Endothelial cell of umbilical vein (primary cell): Measurements from ENCODE around the gene ERI2. TPM values are rescaled to one million over a fixed set of nuclear protein-coding genes. Genes with fewer than 3 reads are reported as not detected.

Source experiments
- BruUV-seq: library from RNA; stranded (reverse); fragments of 400-500 nt; replicated peaks from 2 replicates; lab custom pipeline; 2021; lab: Mats Ljungman, UMichigan
- CTCF ChIA-PET: fragments of 300-600, 350-600 bp; sonication (Branson Sonifier 250); formaldehyde crosslinking; loops from one replicate; lab custom pipeline; 2021; ENCODE audit warnings: antibody characterized with exemption, inconsistent platforms; lab: Charles Lee
- POLR2A ChIA-PET: fragments of 300-600, 350-600 bp; sonication (Branson Sonifier 250); formaldehyde crosslinking; loops from one replicate; lab custom pipeline; 2021; ENCODE audit warnings: antibody characterized with exemption, inconsistent platforms; lab: Charles Lee
- DNase-seq: peaks from one replicate; pipeline ENCODE4 v3.0.0-alpha.2; 2011; ENCODE audit warnings: low read depth, low spot score
- FAIRE-seq: peaks from 2 replicates; lab custom pipeline; 2011; peaks lifted over from hg19 to GRCh38; lab: Jason Lieb, UNC
- H2AFZ ChIP-seq: 2 replicates; pipeline ENCODE4 v1.6.0; 2012; ENCODE audit warnings: low read depth, low read length, control low read depth, inconsistent platforms
- H3K27ac ChIP-seq: 2 replicates; pipeline ENCODE4 v1.5.1; 2011; ENCODE audit warnings: low read depth, mild to moderate bottlenecking, control low read depth, low read length, moderate library complexity; ENCODE audit not compliant: insufficient read depth
- H3K27me3 ChIP-seq, 2 experiments: 2 replicates each; pipeline versions ENCODE4 v1.6.0 to v1.6.1; 2011; ENCODE audit warnings: low read length in 2 of 2, mixed read lengths in 1 of 2; ENCODE audit not compliant: control insufficient read depth in 2 of 2, insufficient read depth in 2 of 2
- H3K36me3 ChIP-seq, 2 experiments: 2 replicates in 1 of 2; 3 replicates in 1 of 2; pipeline ENCODE4 v1.5.1; 2011; ENCODE audit warnings: low read length in 2 of 2, mild to moderate bottlenecking in 1 of 2, moderate library complexity in 1 of 2; ENCODE audit not compliant: control insufficient read depth in 2 of 2, insufficient read depth in 2 of 2; ENCODE audit errors: extremely low read depth in 1 of 2
- H3K4me1 ChIP-seq: 3 replicates; pipeline ENCODE4 v1.5.1; 2011; ENCODE audit warnings: mild to moderate bottlenecking, low read length; ENCODE audit not compliant: control insufficient read depth, insufficient read depth; ENCODE audit errors: extremely low read depth
- H3K4me2 ChIP-seq: 2 replicates; pipeline ENCODE4 v1.6.1; 2011; ENCODE audit warnings: low read length, control low read depth, mixed read lengths; ENCODE audit not compliant: insufficient read depth
- H3K4me3 ChIP-seq, 3 experiments: fragments of 200-600 bp in 1 of 3; sonication (generic), shearing (Covaris generic) in 1 of 3; replicated peaks in 1 of 3; 2 replicates each; pipeline ENCODE4 v1.5.1; 2011 to 2016; ENCODE audit warnings: control low read depth in 3 of 3, low read length in 3 of 3, mild to moderate bottlenecking in 2 of 3, inconsistent platforms in 1 of 3, low read depth in 1 of 3, moderate library complexity in 1 of 3; ENCODE audit not compliant: insufficient read depth in 1 of 3
- H3K79me2 ChIP-seq: 2 replicates; pipeline ENCODE4 v1.6.0; 2012; ENCODE audit warnings: low read length, inconsistent platforms; ENCODE audit not compliant: control insufficient read depth, insufficient read depth
- H3K9ac ChIP-seq: replicated peaks from 2 replicates; pipeline ENCODE3; 2011; ENCODE audit warnings: low read length, control low read depth; ENCODE audit not compliant: insufficient read depth; ENCODE audit errors: extremely low read depth
- H3K9me1 ChIP-seq: replicated peaks from 3 replicates; pipeline ENCODE4 v1.6.0; 2011; ENCODE audit warnings: mild to moderate bottlenecking, low read length; ENCODE audit not compliant: control insufficient read depth, insufficient read depth; ENCODE audit errors: extremely low read depth
- H3K9me3 ChIP-seq: replicated peaks from 2 replicates; pipeline ENCODE4 v1.5.1; 2012; ENCODE audit warnings: low read length, inconsistent platforms; ENCODE audit not compliant: control insufficient read depth, insufficient read depth
- H4K20me1 ChIP-seq: replicated peaks from 2 replicates; pipeline ENCODE3; 2011; ENCODE audit warnings: mild to moderate bottlenecking, low read length; ENCODE audit not compliant: control insufficient read depth, insufficient read depth; ENCODE audit errors: extremely low read depth
- EZH2 ChIP-seq: IDR thresholded peaks from 2 replicates; pipeline ENCODE4 v1.6.1; 2012; ENCODE audit warnings: borderline replicate concordance, low read depth, mild to moderate bottlenecking, moderate library complexity, low read length, inconsistent platforms; ENCODE audit not compliant: severe bottlenecking
- FOS ChIP-seq: IDR thresholded peaks from 2 replicates; pipeline ENCODE4 v1.6.1; 2011; ENCODE audit warnings: mild to moderate bottlenecking, low read length, moderate library complexity, borderline replicate concordance; ENCODE audit not compliant: insufficient read depth
- GATA2 ChIP-seq: IDR thresholded peaks from 2 replicates; pipeline ENCODE4 v1.7.0; 2011; ENCODE audit warnings: low read depth, mild to moderate bottlenecking, moderate library complexity, mixed read lengths, low read length; ENCODE audit not compliant: insufficient read length, insufficient read depth
- JUN ChIP-seq: IDR thresholded peaks from 2 replicates; pipeline ENCODE4 v1.6.1; 2011; ENCODE audit warnings: borderline replicate concordance, low read depth; ENCODE audit not compliant: insufficient read length, insufficient read depth
- MYC ChIP-seq: IDR thresholded peaks from one replicate; pipeline ENCODE4 v1.6.1; 2011; ENCODE audit warnings: mild to moderate bottlenecking, low read depth, low read length
- POLR2A ChIP-seq: IDR thresholded peaks from 2 replicates; pipeline ENCODE4 v1.6.1; 2012; ENCODE audit warnings: low read depth, mild to moderate bottlenecking, control low read depth, low read length
- POLR2AphosphoS5 ChIP-seq: IDR thresholded peaks from 2 replicates; pipeline ENCODE4 v1.6.1; 2012; ENCODE audit warnings: low read depth, mild to moderate bottlenecking, control low read depth, low read length, moderate library complexity; ENCODE audit not compliant: insufficient read depth
- dilution Hi-C: fragments of 300-500 bp; cut with MboI; formaldehyde crosslinking; loops from one replicate; pipeline ENCODE4 v1.15.0; 2019; ENCODE audit warnings: low sequenced_read_pairs; ENCODE audit not compliant: extremely low pct_ligation_motif_present
- intact Hi-C: fragments of 100-400 bp; cut with micrococcal nuclease; formaldehyde crosslinking; loops from one replicate; pipeline ENCODE4 v1.10.0; 2022
- polyA plus RNA-seq, 4 experiments: library from polyadenylated mRNA; depleted of rRNA in 3 of 4; stranded (reverse) in 3 of 4; unstranded in 1 of 4; fragments of >200 nt; gene quantifications; 2 replicates each; pipeline versions ENCODE4 v1.2.1 to v1.2.3, GENCODE V29; 2011 to 2012; ENCODE audit warnings: missing spikeins in 1 of 4
- total RNA-seq: library from RNA; stranded (reverse); gene quantifications from 2 replicates; pipeline ENCODE4 v1.2.3, GENCODE V29; 2021
- TF ChIP-seq, protein P1 (sequence below), 2 donors: IDR thresholded peaks; 1 replicate in 1 of 2; 2 replicates in 1 of 2; pipeline ENCODE4 v1.5.1; 2011; ENCODE audit warnings: low read length in 2 of 2, mild to moderate bottlenecking in 2 of 2, moderate library complexity in 2 of 2, control low read depth in 1 of 2, inconsistent platforms in 1 of 2, low read depth in 1 of 2; ENCODE audit not compliant: insufficient read depth in 1 of 2; ENCODE audit errors: extremely low read depth in 1 of 2
- TF ChIP-seq, protein P2 (sequence below): IDR thresholded peaks from 2 replicates; pipeline ENCODE4 v1.6.1; 2011; ENCODE audit not compliant: insufficient read depth, insufficient read length

The ERI2 gene
- total and polyA plus RNA-seq, 2 donors (not counting 3 experiments of a cell fraction or from before 2014, with no cell fraction given): 6.6 to 8.9 TPM

- no peak overlapping the region for H3K4me2 ChIP-seq
- no peaks in the 10 kb centered on the region for H3K79me2 ChIP-seq
- intact Hi-C loops (no loop called here), dilution Hi-C loops (no loop called here)
- ChIA-PET POLR2A (no interaction called here), CTCF (interaction anchor here (1.2 to 3.2 kb wide), 7 partner anchors 25 to 499 kb away, joined by 4 to 12 read pairs (median 4); no protein-coding TSS in a partner anchor)
- BruUV-seq: no TSS peak
- H2AFZ ChIP-seq: no peak overlapping the region
- no peaks in the 10 kb centered on the region for H3K9me3 ChIP-seq
- TF ChIP-seq, protein P1, sequence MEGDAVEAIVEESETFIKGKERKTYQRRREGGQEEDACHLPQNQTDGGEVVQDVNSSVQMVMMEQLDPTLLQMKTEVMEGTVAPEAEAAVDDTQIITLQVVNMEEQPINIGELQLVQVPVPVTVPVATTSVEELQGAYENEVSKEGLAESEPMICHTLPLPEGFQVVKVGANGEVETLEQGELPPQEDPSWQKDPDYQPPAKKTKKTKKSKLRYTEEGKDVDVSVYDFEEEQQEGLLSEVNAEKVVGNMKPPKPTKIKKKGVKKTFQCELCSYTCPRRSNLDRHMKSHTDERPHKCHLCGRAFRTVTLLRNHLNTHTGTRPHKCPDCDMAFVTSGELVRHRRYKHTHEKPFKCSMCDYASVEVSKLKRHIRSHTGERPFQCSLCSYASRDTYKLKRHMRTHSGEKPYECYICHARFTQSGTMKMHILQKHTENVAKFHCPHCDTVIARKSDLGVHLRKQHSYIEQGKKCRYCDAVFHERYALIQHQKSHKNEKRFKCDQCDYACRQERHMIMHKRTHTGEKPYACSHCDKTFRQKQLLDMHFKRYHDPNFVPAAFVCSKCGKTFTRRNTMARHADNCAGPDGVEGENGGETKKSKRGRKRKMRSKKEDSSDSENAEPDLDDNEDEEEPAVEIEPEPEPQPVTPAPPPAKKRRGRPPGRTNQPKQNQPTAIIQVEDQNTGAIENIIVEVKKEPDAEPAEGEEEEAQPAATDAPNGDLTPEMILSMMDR (IDR thresholded peaks at IDR 0.05; ENCODE audit: extremely low read depth in 1 of 2, insufficient read depth in 1 of 2, low read depth in 1 of 2, low read length in 2 of 2): no peak
- TF ChIP-seq JUN (no peak), POLR2A (no peak), GATA2 (no peak), MYC (no peak), EZH2 (no peak), POLR2AphosphoS5 (no peak), FOS (no peak)
- TF ChIP-seq, protein P2, sequence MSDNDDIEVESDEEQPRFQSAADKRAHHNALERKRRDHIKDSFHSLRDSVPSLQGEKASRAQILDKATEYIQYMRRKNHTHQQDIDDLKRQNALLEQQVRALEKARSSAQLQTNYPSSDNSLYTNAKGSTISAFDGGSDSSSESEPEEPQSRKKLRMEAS: no peak
- no peaks in the 10 kb centered on the region for H3K36me3 ChIP-seq
- peaks cover 8% of the 10 kb centered on the region for H3K4me1 ChIP-seq
- no peak overlapping the region for H3K4me3 ChIP-seq
- DNase-seq (no peak), FAIRE-seq (no peak)
- H3K27me3 ChIP-seq: no peaks in the 10 kb centered on the region
- no peak overlapping the region for H3K9ac ChIP-seq
- H3K27ac ChIP-seq: no peak overlapping the region
- no peaks in the 10 kb centered on the region for H3K9me1 ChIP-seq
- H4K20me1 ChIP-seq: no peaks in the 10 kb centered on the region
These were observed 5.0 kb downstream of the ERI2 start for GRCh38 chr16:20801278-20801677.
